IMR-90 (cell line): ENCODE measurements around the gene RPL10A. TPM values are rescaled to one million over a fixed set of nuclear protein-coding genes. Genes with fewer than 3 reads are reported as not detected.
A peak's percentile ranks its signal among the peaks of the same experiment; 100 is the strongest.

Experiments
- ATAC-seq: fragments of 200-7000 bp; cut with Tn5 transposase; 2 replicates; pipeline ENCODE4 v1.9.1; 2020; ENCODE audit warnings: low read depth, mild to moderate bottlenecking, moderate library complexity
- BruUV-seq: library from RNA; stranded (reverse); fragments of 400-500 nt; replicated peaks from 2 replicates; lab custom pipeline; 2021; lab: Mats Ljungman, UMichigan
- CTCF ChIA-PET: fragments of 300-600 bp; formaldehyde crosslinking; extraction: SDS; loops from one replicate; lab custom pipeline; 2021; ENCODE audit warnings: antibody characterized with exemption; lab: Yijun Ruan, JAX
- POLR2A ChIA-PET: fragments of 300-600 bp; sonication (Branson Sonifier 250); formaldehyde crosslinking; loops from one replicate; lab custom pipeline; 2022; ENCODE audit warnings: antibody characterized with exemption; ENCODE audit not compliant: unreplicated experiment; lab: Charles Lee
- DNase-seq: peaks from one replicate; pipeline ENCODE4 v3.0.0; 2013
- H2AFZ ChIP-seq: replicated peaks from 2 replicates; pipeline ENCODE3; 2013; ENCODE audit warnings: low read length, mild to moderate bottlenecking; ENCODE audit not compliant: poor library complexity
- H2AK5ac ChIP-seq: 2 replicates; pipeline ENCODE4 v1.6.1; 2013; ENCODE audit warnings: low read depth, low read length, inconsistent platforms
- H2AK9ac ChIP-seq: replicated peaks from 2 replicates; pipeline ENCODE3; 2013; ENCODE audit warnings: mild to moderate bottlenecking, low read depth, low read length, moderate library complexity; ENCODE audit not compliant: poor library complexity
- H2BK120ac ChIP-seq: 2 replicates; pipeline ENCODE4 v1.6.1; 2013; ENCODE audit warnings: low read depth, low read length, inconsistent platforms
- H2BK15ac ChIP-seq: 3 replicates; pipeline ENCODE4 v1.6.1; 2013; ENCODE audit warnings: low read depth, low read length, inconsistent platforms
- H2BK20ac ChIP-seq: 2 replicates; pipeline ENCODE4 v1.6.1; 2013; ENCODE audit warnings: low read depth, mild to moderate bottlenecking, inconsistent platforms, low read length, moderate library complexity
- H2BK5ac ChIP-seq: 2 replicates; pipeline ENCODE4 v1.6.1; 2013; ENCODE audit warnings: mild to moderate bottlenecking, low read depth, low read length, inconsistent platforms; ENCODE audit not compliant: poor library complexity, severe bottlenecking
- H3K14ac ChIP-seq: replicated peaks from 2 replicates; pipeline ENCODE4 v1.6.1; 2013; ENCODE audit warnings: low read depth, low read length, inconsistent platforms
- H3K18ac ChIP-seq: 2 replicates; pipeline ENCODE4 v1.6.1; 2013; ENCODE audit warnings: low read depth, low read length, control low read depth
- H3K23ac ChIP-seq: 2 replicates; pipeline ENCODE4 v1.6.1; 2013; ENCODE audit warnings: low read depth, low read length, inconsistent platforms
- H3K27ac ChIP-seq: 2 replicates; pipeline ENCODE4 v1.5.1; 2013; ENCODE audit warnings: mild to moderate bottlenecking, control low read depth, low read length; ENCODE audit not compliant: insufficient read depth
- H3K27me3 ChIP-seq: 2 replicates; pipeline ENCODE4 v1.6.1; 2013; ENCODE audit warnings: low read length; ENCODE audit not compliant: control insufficient read depth, insufficient read depth
- H3K36me3 ChIP-seq: 2 replicates; pipeline ENCODE4 v1.6.1; 2013; ENCODE audit warnings: low read length, mixed read lengths; ENCODE audit not compliant: control insufficient read depth, insufficient read depth
- H3K4ac ChIP-seq: 2 replicates; pipeline ENCODE4 v1.6.1; 2013; ENCODE audit warnings: low read depth, low read length, inconsistent platforms
- H3K4me1 ChIP-seq: 2 replicates; pipeline ENCODE4 v1.6.1; 2013; ENCODE audit warnings: low read length, mixed read lengths; ENCODE audit not compliant: control insufficient read depth, insufficient read depth
- H3K4me2 ChIP-seq: 2 replicates; pipeline ENCODE4 v1.6.1; 2013; ENCODE audit warnings: low read depth, mild to moderate bottlenecking, control low read depth, low read length, moderate library complexity
- H3K4me3 ChIP-seq: 2 replicates; pipeline ENCODE4 v1.5.1; 2013; ENCODE audit warnings: low read depth, mild to moderate bottlenecking, control low read depth, low read length, moderate library complexity; ENCODE audit not compliant: insufficient read depth
- H3K56ac ChIP-seq: 2 replicates; pipeline ENCODE4 v1.6.1; 2013; ENCODE audit warnings: low read length, inconsistent platforms; ENCODE audit not compliant: insufficient read depth; ENCODE audit errors: extremely low read depth
- H3K79me1 ChIP-seq, 2 experiments: 2 replicates each; pipeline ENCODE4 v1.6.1; 2013; ENCODE audit warnings: low read length in 2 of 2, inconsistent platforms in 1 of 2, low read depth in 1 of 2
- H3K9ac ChIP-seq: 2 replicates; pipeline ENCODE4 v1.6.1; 2013; ENCODE audit warnings: low read depth, low read length, control low read depth
- H3K9me1 ChIP-seq: 2 replicates; pipeline ENCODE4 v1.6.1; 2013; ENCODE audit warnings: low read length, inconsistent platforms; ENCODE audit not compliant: insufficient read depth
- H3K9me3 ChIP-seq: 2 replicates; pipeline ENCODE4 v1.6.1; 2013; ENCODE audit warnings: low read length; ENCODE audit not compliant: control insufficient read depth, insufficient read depth
- H4K20me1 ChIP-seq: 2 replicates; pipeline ENCODE4 v1.6.1; 2013; ENCODE audit warnings: low read length, inconsistent platforms; ENCODE audit not compliant: insufficient read depth
- H4K5ac ChIP-seq: 2 replicates; pipeline ENCODE4 v1.6.1; 2013; ENCODE audit warnings: mild to moderate bottlenecking, low read depth, low read length, control low read depth
- H4K8ac ChIP-seq, 2 experiments: 2 replicates each; pipeline ENCODE4 v1.6.1; 2013; ENCODE audit warnings: low read depth in 2 of 2, low read length in 2 of 2, control low read depth in 1 of 2, inconsistent platforms in 1 of 2
- H4K91ac ChIP-seq: 2 replicates; pipeline ENCODE4 v1.6.1; 2013; ENCODE audit warnings: low read depth, low read length, inconsistent platforms; ENCODE audit not compliant: insufficient read depth
- BHLHE40 ChIP-seq: fragments of 150-350 bp; IDR thresholded peaks from 2 replicates; pipeline ENCODE4 v1.6.1; 2016; ENCODE audit warnings: mild to moderate bottlenecking, low read depth, low read length
- CEBPB ChIP-seq: IDR thresholded peaks from 2 replicates; pipeline ENCODE4 v1.6.1; 2012; ENCODE audit warnings: low read depth, low read length, improper control_type of control experiment
- CHD1 ChIP-seq: IDR thresholded peaks from 2 replicates; pipeline ENCODE4 v1.6.1; 2012; ENCODE audit warnings: low read depth, low read length, improper control_type of control experiment
- CTCF ChIP-seq: conservative IDR thresholded peaks from 2 replicates; pipeline ENCODE4 v1.5.1; 2012; ENCODE audit warnings: mild to moderate bottlenecking, low read depth, low read length, improper control_type of control experiment
- ELK1 ChIP-seq: fragments of 150-350 bp; IDR thresholded peaks from 2 replicates; pipeline ENCODE4 v1.6.1; 2016; ENCODE audit warnings: low read depth, mild to moderate bottlenecking, low read length, moderate library complexity, borderline replicate concordance
- FOS ChIP-seq: fragments of 150-350 bp; IDR thresholded peaks from 2 replicates; pipeline ENCODE4 v1.6.1; 2016; ENCODE audit warnings: low read depth, low read length
- MAZ ChIP-seq: IDR thresholded peaks from 2 replicates; pipeline ENCODE4 v1.6.1; 2012; ENCODE audit warnings: low read depth, mild to moderate bottlenecking, low read length, improper control_type of control experiment, moderate library complexity, borderline replicate concordance
- NFE2L2 ChIP-seq: fragments of 150-350 bp; IDR thresholded peaks from 2 replicates; pipeline ENCODE4 v1.6.1; 2016; ENCODE audit warnings: low read depth, mild to moderate bottlenecking, low read length
- POLR2A ChIP-seq: IDR thresholded peaks from 2 replicates; pipeline ENCODE4 v1.6.1; 2012; ENCODE audit warnings: mild to moderate bottlenecking, low read depth, low read length
- RAD21 ChIP-seq: IDR thresholded peaks from 2 replicates; pipeline ENCODE4 v1.6.1; 2012; ENCODE audit warnings: low read length, improper control_type of control experiment
- RCOR1 ChIP-seq: IDR thresholded peaks from 2 replicates; pipeline ENCODE4 v1.6.1; 2012; ENCODE audit warnings: mild to moderate bottlenecking, low read length, improper control_type of control experiment; ENCODE audit not compliant: insufficient replicate concordance
- RFX5 ChIP-seq: IDR thresholded peaks from 2 replicates; pipeline ENCODE4 v1.8.0; 2012; ENCODE audit warnings: low read depth, mild to moderate bottlenecking, low read length, moderate library complexity
- SMC3 ChIP-seq: fragments of 150-350 bp; IDR thresholded peaks from 2 replicates; pipeline ENCODE4 v1.6.1; 2016; ENCODE audit warnings: low read depth, mild to moderate bottlenecking, antibody characterized with exemption, low read length, moderate library complexity
- USF2 ChIP-seq: fragments of 150-350 bp; IDR thresholded peaks from 2 replicates; pipeline ENCODE4 v1.6.1; 2017; ENCODE audit warnings: mild to moderate bottlenecking, antibody characterized with exemption, low read length, low read depth
- WGBS, 2 experiments: methylation state at CpG; one replicate each; pipeline versions ENCODE4 v1.1.5 to v1.1.7; 2013; ENCODE audit warnings: missing lambda C conversion rate in 2 of 2; ENCODE audit not compliant: insufficient read length in 1 of 2; ENCODE audit errors: extremely low coverage in 2 of 2; 5-methylcytosine and 5-hydroxymethylcytosine counted together
- dilution Hi-C: fragments of 300-500 bp; cut with HindIII; formaldehyde crosslinking; loops from one replicate; pipeline ENCODE4 v1.14.3; 2018; ENCODE audit warnings: low sequenced_read_pairs; ENCODE audit not compliant: unreplicated experiment
- in situ Hi-C: fragments of 300-500 bp; cut with MboI; formaldehyde crosslinking; loops from 3 replicates; pipeline ENCODE4 v1.14.3; 2019; ENCODE audit warnings: low sequenced_read_pairs, inconsistent platforms, mixed read lengths
- intact Hi-C: fragments of 100-400 bp; cut with micrococcal nuclease; formaldehyde crosslinking; loops from 2 replicates; pipeline ENCODE4 v1.10.0; 2022
- polyA plus RNA-seq, 3 experiments: library from polyadenylated mRNA; depleted of rRNA; stranded (reverse); fragments of >200 nt; gene quantifications; 2 replicates each; pipeline ENCODE4 v1.2.3, GENCODE V29; 2012; ENCODE audit warnings: low replicate concordance in 1 of 3
- total RNA-seq: library from RNA; depleted of rRNA; stranded (reverse); fragments of >200 nt; gene quantifications from 2 replicates; pipeline ENCODE4 v1.2.3, GENCODE V29; 2012

The RPL10A gene
- total and polyA plus RNA-seq, 2 of the 4 experiments (the other 2 are of a cell fraction), result 2,310 to 3,153 TPM

- Histone ChIP-seq H3K36me3 (peaks cover 24% of the 10 kb centered on the region), H3K23ac (peak overlapping the region; percentile 94), H3K4me2 (no peak overlapping the region), H3K79me1 (peaks cover 39 to 94% of the 10 kb centered on the region in 2 experiments), H2AK9ac (peak overlapping the region; percentile 91), H2BK15ac (peak overlapping the region; percentile 91; the same call in 2 of the 3 replicates), H2AFZ (peak overlapping the region; percentile 44), H3K4me3 (no peak overlapping the region), H4K91ac (peak overlapping the region; percentile 87), H3K27ac (peak overlapping the region; percentile 55), H4K5ac (peak overlapping the region; percentile 47), H2BK120ac (peak overlapping the region; percentile 76), H3K4ac (peak overlapping the region; percentile 93), H3K14ac (peak overlapping the region; percentile 88), H4K20me1 (peaks cover 14% of the 10 kb centered on the region), H3K27me3 (no peaks in the 10 kb centered on the region), H2BK5ac (peak overlapping the region; percentile 79), H3K9me3 (no peaks in the 10 kb centered on the region), H3K18ac (peak overlapping the region; percentile 18; the same call in 1 of the 2 replicates), H2BK20ac (peak overlapping the region; percentile 33), H3K9ac (peak overlapping the region; percentile 24; the same call in 1 of the 2 replicates), H4K8ac (peak overlapping the region; percentile 81 to 87), H3K56ac (peak overlapping the region; percentile 20; the same call in 1 of the 2 replicates), H3K9me1 (peaks cover 39% of the 10 kb centered on the region), H3K4me1 (peaks cover 62% of the 10 kb centered on the region), H2AK5ac (peak overlapping the region; percentile 95)
- in situ Hi-C loops, result no loop called here
- ChIA-PET CTCF (no interaction called here), POLR2A (interaction anchor here (1.0 kb wide), 1 partner anchor 17 kb away, joined by 3 read pairs; no protein-coding TSS in a partner anchor)
- intact Hi-C loops, result no loop called here
- BruUV-seq, result no TSS peak
- DNase-seq, result peak; percentile 54
- no CpG with 5 or more reads among the region's 9 CpGs for WGBS, 2 experiments
- ATAC-seq, result peak; percentile 1; the same call in 1 of the 2 replicates
- dilution Hi-C loops, result no loop called here
- TF ChIP-seq RCOR1 (no peak), CHD1 (no peak), SMC3 (no peak), BHLHE40 (no peak), FOS (no peak), NFE2L2 (no peak), CTCF (no peak), ELK1 (no peak), POLR2A (no peak), MAZ (no peak), USF2 (no peak), RAD21 (no peak), RFX5 (no peak), CEBPB (no peak)
These were observed 19.7 kb downstream of the RPL10A start for GRCh38 chr6:35487658-35488516.
